SK-N-SH treated with all-trans-retinoic acid at 6 μM for 48 hours (cell line): ENCODE results near the gene CALCB.

Source experiments
- ATAC-seq: fragments of 200-7000 bp; cut with Tn5 transposase; 3 replicates; pipeline ENCODE4 v1.9.1; 2020; ENCODE audit warnings: mild to moderate bottlenecking, moderate library complexity
- ARNTL ChIP-seq: fragments of 450-650 bp; formaldehyde crosslinking; IDR thresholded peaks from 2 replicates; pipeline ENCODE4 v1.5.0; 2020; ENCODE audit warnings: low read depth, mild to moderate bottlenecking, moderate library complexity, borderline replicate concordance
- BACH2 ChIP-seq: fragments of 250-450 bp; sonication (Bioruptor Pico); IDR thresholded peaks from 2 replicates; pipeline ENCODE4 v1.9.0; 2021; ENCODE audit warnings: mild to moderate bottlenecking, borderline replicate concordance
- CSDC2 ChIP-seq: fragments of 250-450 bp; sonication (Bioruptor Pico); IDR thresholded peaks from 2 replicates; pipeline ENCODE4 v1.5.0; 2020; ENCODE audit warnings: mild to moderate bottlenecking, moderate library complexity
- ESRRG ChIP-seq: fragments of 250-450 bp; sonication (Bioruptor Pico); IDR thresholded peaks from 2 replicates; pipeline ENCODE4 v1.6.1; 2021; ENCODE audit warnings: mild to moderate bottlenecking
- GLIS3 ChIP-seq: fragments of 250-450 bp; sonication (Bioruptor Pico); IDR thresholded peaks from 2 replicates; pipeline ENCODE4 v1.5.0; 2020; ENCODE audit warnings: mild to moderate bottlenecking, moderate library complexity
- ISL1 ChIP-seq: fragments of 250-450 bp; sonication (Bioruptor Pico); IDR thresholded peaks from 2 replicates; pipeline ENCODE4 v2.1.2; 2022; ENCODE audit warnings: mild to moderate bottlenecking, moderate library complexity
- OSR1 ChIP-seq: fragments of 250-450 bp; sonication (Bioruptor Pico); IDR thresholded peaks from 2 replicates; pipeline ENCODE4 v1.8.0; 2022; ENCODE audit warnings: moderate library complexity, mild to moderate bottlenecking, inconsistent platforms
- PATZ1 ChIP-seq: fragments of 250-450 bp; sonication (Bioruptor Pico); IDR thresholded peaks from 2 replicates; pipeline ENCODE4 v1.8.0; 2020; ENCODE audit warnings: mild to moderate bottlenecking, moderate library complexity, borderline replicate concordance
- PPARA ChIP-seq: fragments of 250-450 bp; sonication (Bioruptor Pico); IDR thresholded peaks from 2 replicates; pipeline ENCODE4 v1.5.0; 2020; ENCODE audit warnings: mild to moderate bottlenecking, borderline replicate concordance
- RARB ChIP-seq: fragments of 250-450 bp; sonication (Bioruptor Pico); IDR thresholded peaks from 2 replicates; pipeline ENCODE4 v1.8.0; 2021; ENCODE audit warnings: mild to moderate bottlenecking, moderate library complexity
- SNAI2 ChIP-seq: fragments of 250-450 bp; sonication (Bioruptor Pico); IDR thresholded peaks from 2 replicates; pipeline ENCODE4 v1.5.0; 2020; ENCODE audit warnings: mild to moderate bottlenecking, moderate library complexity
- TCF4 ChIP-seq: fragments of 250-450 bp; sonication (Bioruptor Pico); IDR thresholded peaks from 2 replicates; pipeline ENCODE4 v1.8.0; 2021; ENCODE audit warnings: mild to moderate bottlenecking, moderate library complexity, borderline replicate concordance
- ZC3H10 ChIP-seq: fragments of 250-450 bp; sonication (Bioruptor Pico); IDR thresholded peaks from 2 replicates; pipeline ENCODE4 v1.5.1; 2021; ENCODE audit warnings: mild to moderate bottlenecking, moderate library complexity
- ZFP3 ChIP-seq: fragments of 250-450 bp; sonication (Bioruptor Pico); IDR thresholded peaks from 2 replicates; pipeline ENCODE4 v1.5.0; 2020; ENCODE audit warnings: mild to moderate bottlenecking, moderate library complexity
- ZFP30 ChIP-seq: fragments of 450-650 bp; formaldehyde crosslinking; IDR thresholded peaks from 2 replicates; pipeline ENCODE4 v1.5.0; 2022; ENCODE audit warnings: mild to moderate bottlenecking, moderate library complexity
- ZNF565 ChIP-seq: fragments of 450-650 bp; formaldehyde crosslinking; conservative IDR thresholded peaks from 2 replicates; pipeline ENCODE4 v1.5.0; 2020; ENCODE audit warnings: low read depth, mild to moderate bottlenecking, moderate library complexity
- ZNF70 ChIP-seq: fragments of 450-650 bp; formaldehyde crosslinking; IDR thresholded peaks from 2 replicates; pipeline ENCODE4 v1.5.0; 2020; ENCODE audit warnings: mild to moderate bottlenecking, moderate library complexity
- ZNF8 ChIP-seq: fragments of 450-650 bp; formaldehyde crosslinking; IDR thresholded peaks from 2 replicates; pipeline ENCODE4 v1.5.0; 2020; ENCODE audit warnings: mild to moderate bottlenecking, moderate library complexity
- TF ChIP-seq, protein P1 (sequence below): fragments of 250-450 bp; sonication (Bioruptor Pico); IDR thresholded peaks from 2 replicates; pipeline ENCODE4 v1.5.1; 2020; ENCODE audit warnings: low read depth, mild to moderate bottlenecking, moderate library complexity
- TF ChIP-seq, protein P2 (sequence below): fragments of 250-450 bp; sonication (Bioruptor Pico); IDR thresholded peaks from 2 replicates; pipeline ENCODE4 v1.5.0; 2020; ENCODE audit warnings: mild to moderate bottlenecking, moderate library complexity
- TF ChIP-seq, protein P3 (sequence below): fragments of 250-450 bp; sonication (Bioruptor Pico); IDR thresholded peaks from 2 replicates; pipeline ENCODE4 v1.5.1; 2021; ENCODE audit warnings: mild to moderate bottlenecking, moderate library complexity
- TF ChIP-seq, protein P4 (sequence below): fragments of 250-450 bp; sonication (Bioruptor Pico); IDR thresholded peaks from 2 replicates; pipeline ENCODE4 v1.8.0; 2021; ENCODE audit warnings: low read depth, mild to moderate bottlenecking, moderate library complexity, borderline replicate concordance

Gene CALCB

DNA sequence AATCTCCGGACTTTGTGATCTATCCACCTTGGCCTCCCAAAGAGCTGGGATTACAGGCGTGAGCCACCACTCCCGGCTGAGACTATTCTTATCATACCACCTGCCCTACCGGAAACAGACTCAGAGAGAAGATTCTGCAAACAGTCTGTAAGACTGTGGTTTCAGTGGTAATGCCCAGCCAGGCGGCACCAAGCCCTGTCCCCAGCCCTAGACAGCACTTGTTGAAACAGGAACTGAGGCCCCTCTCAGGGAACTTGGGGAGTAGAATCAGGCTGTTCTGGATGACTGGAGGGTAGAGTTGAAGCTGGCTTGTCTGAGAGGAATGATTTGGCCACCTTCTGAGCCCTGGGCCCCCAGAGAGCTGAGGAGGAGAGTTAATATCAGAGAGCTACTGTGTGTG lies 40.0 kb downstream of the CALCB start:
- ATAC-seq: no peak
- TF ChIP-seq PATZ1 (CRISPR knock-in tag) (no peak), ESRRG (CRISPR knock-in tag) (no peak), BACH2 (CRISPR knock-in tag) (no peak), TCF4 (CRISPR knock-in tag) (no peak), ZFP3 (CRISPR knock-in tag) (no peak), RARB (CRISPR knock-in tag) (no peak), ISL1 (CRISPR knock-in tag) (no peak), ARNTL (no peak), SNAI2 (CRISPR knock-in tag) (no peak), ZNF70 (CRISPR knock-in tag) (no peak)
- TF ChIP-seq, protein P1, sequence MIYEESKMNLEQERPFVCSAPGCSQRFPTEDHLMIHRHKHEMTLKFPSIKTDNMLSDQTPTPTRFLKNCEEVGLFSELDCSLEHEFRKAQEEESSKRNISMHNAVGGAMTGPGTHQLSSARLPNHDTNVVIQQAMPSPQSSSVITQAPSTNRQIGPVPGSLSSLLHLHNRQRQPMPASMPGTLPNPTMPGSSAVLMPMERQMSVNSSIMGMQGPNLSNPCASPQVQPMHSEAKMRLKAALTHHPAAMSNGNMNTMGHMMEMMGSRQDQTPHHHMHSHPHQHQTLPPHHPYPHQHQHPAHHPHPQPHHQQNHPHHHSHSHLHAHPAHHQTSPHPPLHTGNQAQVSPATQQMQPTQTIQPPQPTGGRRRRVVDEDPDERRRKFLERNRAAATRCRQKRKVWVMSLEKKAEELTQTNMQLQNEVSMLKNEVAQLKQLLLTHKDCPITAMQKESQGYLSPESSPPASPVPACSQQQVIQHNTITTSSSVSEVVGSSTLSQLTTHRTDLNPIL (CRISPR knock-in tag): no peak

DNA sequence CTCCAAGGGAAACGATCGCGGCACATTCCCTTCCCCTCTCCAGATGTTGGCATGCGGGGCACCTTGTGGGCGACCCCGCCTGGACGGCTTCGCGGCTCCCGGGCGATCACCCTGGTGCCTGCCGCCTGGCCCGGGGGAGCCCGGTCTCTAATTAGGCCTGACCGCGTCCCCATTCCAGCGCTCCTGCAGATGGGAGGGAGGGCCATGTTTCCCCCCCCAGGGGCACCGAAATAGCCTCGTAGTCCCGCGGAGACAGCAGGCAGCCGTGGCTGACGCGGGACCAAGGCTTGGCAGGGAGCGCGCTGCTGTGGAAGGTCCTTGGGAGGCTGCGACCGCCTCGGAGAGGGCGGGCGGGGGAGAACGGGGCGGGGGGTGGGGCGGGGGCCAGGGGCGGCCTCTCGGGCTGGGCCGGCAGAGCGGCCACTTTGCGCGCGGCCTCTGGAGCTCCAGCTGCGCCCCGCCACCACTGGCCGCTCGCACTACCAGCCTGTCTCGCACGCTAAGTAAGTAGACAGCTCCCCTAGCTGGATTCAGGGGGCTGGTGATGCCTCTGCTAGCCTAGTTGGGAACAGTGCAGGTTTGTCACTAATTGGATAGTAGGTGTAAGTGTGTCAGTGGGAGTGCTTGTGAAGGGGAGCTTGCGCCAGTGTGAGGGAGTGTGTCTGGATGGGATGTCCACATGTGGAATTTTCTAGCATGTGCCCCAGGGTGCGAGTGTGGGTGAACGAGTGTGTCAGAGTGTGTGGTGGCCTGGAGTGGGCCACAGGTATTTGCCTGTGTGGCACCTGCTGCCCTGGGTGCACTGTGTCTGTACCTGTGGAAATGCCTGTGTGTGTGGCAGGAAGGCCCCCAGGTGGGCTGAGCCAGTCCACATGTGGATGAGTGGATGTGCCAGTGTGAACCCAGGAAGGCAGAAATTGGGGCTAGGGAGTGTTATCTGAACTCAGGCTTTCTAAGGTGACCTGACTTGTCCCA lies 41.4 kb downstream of the CALCB start, which contains the start of gene INSC:
INSC (plus strand) TSS at position 423 of the 975 bp plus-strand sequence. CDS start 34,252 bp downstream, outside the sequence.
- ATAC-seq: no peak

DNA sequence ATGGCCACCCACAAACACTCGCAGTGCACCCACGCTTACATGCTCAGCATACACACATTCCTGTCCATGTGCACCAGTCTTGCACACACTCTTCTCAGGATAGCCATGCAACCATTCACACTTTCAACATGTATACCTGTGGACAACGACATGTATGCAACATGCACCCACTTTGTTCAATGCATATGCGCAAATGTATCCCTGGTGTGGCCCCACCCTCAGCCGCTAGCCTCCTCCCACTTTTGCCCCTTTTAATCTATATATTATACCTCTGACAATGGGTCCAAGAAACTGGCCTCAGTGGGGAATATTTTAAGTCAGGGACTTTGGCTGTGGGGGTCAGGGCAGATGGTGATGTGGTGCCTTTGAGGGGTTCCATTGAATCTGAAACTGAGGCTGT lies 42.3 kb downstream of the CALCB start:
- no peak for ATAC-seq
- TF ChIP-seq, protein P2, sequence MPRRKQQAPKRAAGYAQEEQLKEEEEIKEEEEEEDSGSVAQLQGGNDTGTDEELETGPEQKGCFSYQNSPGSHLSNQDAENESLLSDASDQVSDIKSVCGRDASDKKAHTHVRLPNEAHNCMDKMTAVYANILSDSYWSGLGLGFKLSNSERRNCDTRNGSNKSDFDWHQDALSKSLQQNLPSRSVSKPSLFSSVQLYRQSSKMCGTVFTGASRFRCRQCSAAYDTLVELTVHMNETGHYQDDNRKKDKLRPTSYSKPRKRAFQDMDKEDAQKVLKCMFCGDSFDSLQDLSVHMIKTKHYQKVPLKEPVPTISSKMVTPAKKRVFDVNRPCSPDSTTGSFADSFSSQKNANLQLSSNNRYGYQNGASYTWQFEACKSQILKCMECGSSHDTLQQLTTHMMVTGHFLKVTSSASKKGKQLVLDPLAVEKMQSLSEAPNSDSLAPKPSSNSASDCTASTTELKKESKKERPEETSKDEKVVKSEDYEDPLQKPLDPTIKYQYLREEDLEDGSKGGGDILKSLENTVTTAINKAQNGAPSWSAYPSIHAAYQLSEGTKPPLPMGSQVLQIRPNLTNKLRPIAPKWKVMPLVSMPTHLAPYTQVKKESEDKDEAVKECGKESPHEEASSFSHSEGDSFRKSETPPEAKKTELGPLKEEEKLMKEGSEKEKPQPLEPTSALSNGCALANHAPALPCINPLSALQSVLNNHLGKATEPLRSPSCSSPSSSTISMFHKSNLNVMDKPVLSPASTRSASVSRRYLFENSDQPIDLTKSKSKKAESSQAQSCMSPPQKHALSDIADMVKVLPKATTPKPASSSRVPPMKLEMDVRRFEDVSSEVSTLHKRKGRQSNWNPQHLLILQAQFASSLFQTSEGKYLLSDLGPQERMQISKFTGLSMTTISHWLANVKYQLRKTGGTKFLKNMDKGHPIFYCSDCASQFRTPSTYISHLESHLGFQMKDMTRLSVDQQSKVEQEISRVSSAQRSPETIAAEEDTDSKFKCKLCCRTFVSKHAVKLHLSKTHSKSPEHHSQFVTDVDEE (CRISPR knock-in tag): no peak
- no peak for TF ChIP-seq RARB (CRISPR knock-in tag)

More for the DNA sequence above, 41.4 kb downstream of the CALCB start, which contains the start of gene INSC:
- TF ChIP-seq GLIS3 (CRISPR knock-in tag) (no peak), CSDC2 (CRISPR knock-in tag) (no peak), ARNTL (no peak), BACH2 (CRISPR knock-in tag) (no peak)

DNA sequence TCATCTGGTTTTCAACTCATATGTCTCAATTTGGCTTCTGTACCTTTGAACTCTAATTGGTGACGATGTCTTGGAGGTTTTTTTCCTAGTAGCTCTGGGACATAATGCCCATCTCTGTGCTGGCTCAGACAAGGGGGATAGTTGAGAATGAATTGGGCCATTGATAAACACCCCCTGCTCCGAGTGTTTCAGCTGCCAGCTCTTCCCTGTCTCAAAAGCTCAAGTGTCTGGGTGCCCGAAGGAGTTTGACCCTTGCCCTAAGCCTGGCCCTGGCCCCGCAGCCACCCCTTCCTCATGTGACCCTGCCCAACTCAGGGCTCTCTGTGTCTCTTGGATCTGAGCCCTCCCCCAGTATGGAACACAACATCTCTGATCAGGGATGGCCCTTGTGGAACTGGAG lies 44.4 kb downstream of the CALCB start:
- ATAC-seq: no peak
- TF ChIP-seq PPARA (CRISPR knock-in tag): no peak
- TF ChIP-seq ZNF70 (CRISPR knock-in tag): no peak
- TF ChIP-seq GLIS3 (CRISPR knock-in tag): no peak
- no peak for TF ChIP-seq ZC3H10 (CRISPR knock-in tag)
- TF ChIP-seq SNAI2 (CRISPR knock-in tag): no peak
- no peak for TF ChIP-seq ZFP3 (CRISPR knock-in tag)
- TF ChIP-seq ZNF8 (CRISPR knock-in tag): no peak
- TF ChIP-seq, protein P1 (CRISPR knock-in tag): no peak
- TF ChIP-seq BACH2 (CRISPR knock-in tag): no peak
- TF ChIP-seq TCF4 (CRISPR knock-in tag): no peak
- no peak for TF ChIP-seq OSR1 (CRISPR knock-in tag)
- TF ChIP-seq, protein P3, sequence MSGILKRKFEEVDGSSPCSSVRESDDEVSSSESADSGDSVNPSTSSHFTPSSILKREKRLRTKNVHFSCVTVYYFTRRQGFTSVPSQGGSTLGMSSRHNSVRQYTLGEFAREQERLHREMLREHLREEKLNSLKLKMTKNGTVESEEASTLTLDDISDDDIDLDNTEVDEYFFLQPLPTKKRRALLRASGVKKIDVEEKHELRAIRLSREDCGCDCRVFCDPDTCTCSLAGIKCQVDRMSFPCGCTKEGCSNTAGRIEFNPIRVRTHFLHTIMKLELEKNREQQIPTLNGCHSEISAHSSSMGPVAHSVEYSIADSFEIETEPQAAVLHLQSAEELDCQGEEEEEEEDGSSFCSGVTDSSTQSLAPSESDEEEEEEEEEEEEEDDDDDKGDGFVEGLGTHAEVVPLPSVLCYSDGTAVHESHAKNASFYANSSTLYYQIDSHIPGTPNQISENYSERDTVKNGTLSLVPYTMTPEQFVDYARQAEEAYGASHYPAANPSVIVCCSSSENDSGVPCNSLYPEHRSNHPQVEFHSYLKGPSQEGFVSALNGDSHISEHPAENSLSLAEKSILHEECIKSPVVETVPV (CRISPR knock-in tag): no peak
- TF ChIP-seq, protein P4, sequence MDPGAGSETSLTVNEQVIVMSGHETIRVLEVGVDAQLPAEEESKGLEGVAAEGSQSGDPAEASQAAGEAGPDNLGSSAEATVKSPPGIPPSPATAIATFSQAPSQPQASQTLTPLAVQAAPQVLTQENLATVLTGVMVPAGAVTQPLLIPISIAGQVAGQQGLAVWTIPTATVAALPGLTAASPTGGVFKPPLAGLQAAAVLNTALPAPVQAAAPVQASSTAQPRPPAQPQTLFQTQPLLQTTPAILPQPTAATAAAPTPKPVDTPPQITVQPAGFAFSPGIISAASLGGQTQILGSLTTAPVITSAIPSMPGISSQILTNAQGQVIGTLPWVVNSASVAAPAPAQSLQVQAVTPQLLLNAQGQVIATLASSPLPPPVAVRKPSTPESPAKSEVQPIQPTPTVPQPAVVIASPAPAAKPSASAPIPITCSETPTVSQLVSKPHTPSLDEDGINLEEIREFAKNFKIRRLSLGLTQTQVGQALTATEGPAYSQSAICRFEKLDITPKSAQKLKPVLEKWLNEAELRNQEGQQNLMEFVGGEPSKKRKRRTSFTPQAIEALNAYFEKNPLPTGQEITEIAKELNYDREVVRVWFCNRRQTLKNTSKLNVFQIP: no peak
- no peak for TF ChIP-seq ZFP30 (CRISPR knock-in tag)
- TF ChIP-seq PATZ1 (CRISPR knock-in tag): no peak
- TF ChIP-seq ZNF565 (CRISPR knock-in tag): no peak
